BJ (cell line): Measurements from ENCODE around the gene LZTFL1. TPM values are rescaled to one million over a fixed set of nuclear protein-coding genes. Genes with fewer than 3 reads are reported as not detected.

Source experiments
- CTCF ChIA-PET: fragments of 350-600 bp; formaldehyde crosslinking; extraction: SDS; loops from one replicate; lab custom pipeline; 2021; ENCODE audit warnings: antibody characterized with exemption, inconsistent platforms; lab: Yijun Ruan, JAX
- POLR2A ChIA-PET: fragments of 300-600 bp; sonication (Branson Sonifier 250); formaldehyde crosslinking; extraction: SDS; loops from one replicate; lab custom pipeline; 2021; ENCODE audit warnings: antibody characterized with exemption; lab: Charles Lee
- DNase-seq: peaks from one replicate; pipeline ENCODE4 v3.0.0-alpha.2; 2011; ENCODE audit warnings: low read depth
- H3K27me3 ChIP-seq: 2 replicates; pipeline ENCODE4 v1.6.0; 2011; ENCODE audit warnings: low read length; ENCODE audit not compliant: control insufficient read depth, insufficient read depth
- H3K36me3 ChIP-seq: 2 replicates; pipeline ENCODE4 v1.5.1; 2011; ENCODE audit warnings: low read length; ENCODE audit not compliant: control insufficient read depth, insufficient read depth
- H3K4me3 ChIP-seq: 2 replicates; pipeline ENCODE4 v1.5.1; 2011; ENCODE audit warnings: low read depth, mild to moderate bottlenecking, control low read depth, low read length
- polyA plus RNA-seq: library from polyadenylated mRNA; depleted of rRNA; stranded (reverse); fragments of >200 nt; gene quantifications from 2 replicates; pipeline ENCODE4 v1.2.3, GENCODE V29; 2011
- TF ChIP-seq, protein P1 (sequence below): IDR thresholded peaks from 2 replicates; pipeline ENCODE4 v1.5.1; 2011; ENCODE audit warnings: low read depth, mild to moderate bottlenecking, control low read depth, inconsistent platforms, low read length, moderate library complexity; ENCODE audit not compliant: insufficient read depth

Gene LZTFL1
- polyA plus RNA-seq, 1 experiment, result 12.9 TPM

DNA sequence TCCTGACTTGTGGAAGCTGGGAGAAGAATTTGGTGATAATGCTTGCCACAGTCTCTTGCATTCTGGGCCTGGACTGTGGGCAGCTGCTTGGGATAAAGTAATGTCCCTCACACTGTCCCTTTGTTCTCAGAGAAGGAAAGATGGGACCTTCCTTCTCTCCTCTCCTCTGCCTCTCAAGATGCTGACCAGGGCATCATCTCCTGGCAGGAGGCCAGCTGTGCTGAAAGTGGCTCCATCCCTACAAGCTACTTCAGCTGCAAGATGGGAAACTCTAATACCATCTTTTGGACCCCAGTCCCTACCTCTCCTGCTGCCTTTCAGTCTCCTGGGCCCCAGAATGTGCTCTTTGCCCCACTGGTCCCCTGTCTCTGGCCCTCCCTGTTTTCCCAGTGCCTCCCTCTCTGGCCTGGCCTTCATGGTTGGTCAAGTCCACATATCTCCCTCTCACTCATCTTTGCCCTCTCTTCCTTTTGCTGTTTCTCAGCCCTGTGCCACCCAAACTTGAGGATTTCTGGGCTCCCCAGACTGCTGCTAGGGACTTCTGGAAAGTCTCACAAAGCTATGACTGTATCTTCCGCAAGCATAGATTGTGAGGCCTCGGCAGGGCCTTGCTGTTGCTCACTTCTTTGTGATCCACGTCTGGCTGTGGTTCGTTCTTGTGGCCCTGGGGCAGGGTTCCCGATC is 38.5 kb downstream of the LZTFL1 start:
- Histone ChIP-seq H3K36me3 (no peaks in the 10 kb centered on the region), H3K27me3 (peaks cover 16% of the 10 kb centered on the region), H3K4me3 (no peak overlapping the region)
- POLR2A ChIA-PET, result no interaction called here
- TF ChIP-seq, protein P1, sequence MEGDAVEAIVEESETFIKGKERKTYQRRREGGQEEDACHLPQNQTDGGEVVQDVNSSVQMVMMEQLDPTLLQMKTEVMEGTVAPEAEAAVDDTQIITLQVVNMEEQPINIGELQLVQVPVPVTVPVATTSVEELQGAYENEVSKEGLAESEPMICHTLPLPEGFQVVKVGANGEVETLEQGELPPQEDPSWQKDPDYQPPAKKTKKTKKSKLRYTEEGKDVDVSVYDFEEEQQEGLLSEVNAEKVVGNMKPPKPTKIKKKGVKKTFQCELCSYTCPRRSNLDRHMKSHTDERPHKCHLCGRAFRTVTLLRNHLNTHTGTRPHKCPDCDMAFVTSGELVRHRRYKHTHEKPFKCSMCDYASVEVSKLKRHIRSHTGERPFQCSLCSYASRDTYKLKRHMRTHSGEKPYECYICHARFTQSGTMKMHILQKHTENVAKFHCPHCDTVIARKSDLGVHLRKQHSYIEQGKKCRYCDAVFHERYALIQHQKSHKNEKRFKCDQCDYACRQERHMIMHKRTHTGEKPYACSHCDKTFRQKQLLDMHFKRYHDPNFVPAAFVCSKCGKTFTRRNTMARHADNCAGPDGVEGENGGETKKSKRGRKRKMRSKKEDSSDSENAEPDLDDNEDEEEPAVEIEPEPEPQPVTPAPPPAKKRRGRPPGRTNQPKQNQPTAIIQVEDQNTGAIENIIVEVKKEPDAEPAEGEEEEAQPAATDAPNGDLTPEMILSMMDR, result no peak
- CTCF ChIA-PET, result no interaction called here
- no peak for DNase-seq

DNA sequence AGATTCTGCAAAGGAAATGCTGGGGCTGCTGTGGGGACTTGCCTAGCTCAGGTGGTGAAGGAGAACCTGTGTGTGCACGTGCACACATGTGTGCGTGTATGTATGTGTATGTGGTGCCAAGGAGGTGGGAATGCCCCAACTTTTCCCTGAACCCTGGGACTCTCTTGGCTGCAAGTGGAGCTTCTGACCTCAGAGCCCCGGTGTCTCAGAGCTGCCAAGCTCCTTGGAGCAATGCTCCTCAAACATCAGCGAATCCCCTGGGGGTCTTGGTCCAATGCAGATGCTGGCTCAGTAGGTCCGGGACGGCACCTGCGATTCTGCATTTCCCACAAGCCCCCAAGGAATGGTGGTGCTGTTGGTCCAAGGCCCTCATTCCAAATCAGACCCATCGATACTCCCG is 39.8 kb downstream of the LZTFL1 start:
- Histone ChIP-seq H3K27me3 (peaks cover 21% of the 10 kb centered on the region), H3K4me3 (no peak overlapping the region), H3K36me3 (no peaks in the 10 kb centered on the region)
- ChIA-PET CTCF (interaction anchor here (1.2 kb wide), 1 partner anchor 40 kb away, joined by 4 read pairs; no protein-coding TSS in a partner anchor), POLR2A (no interaction called here)
- TF ChIP-seq, protein P1, result no peak
- DNase-seq, result no peak

DNA sequence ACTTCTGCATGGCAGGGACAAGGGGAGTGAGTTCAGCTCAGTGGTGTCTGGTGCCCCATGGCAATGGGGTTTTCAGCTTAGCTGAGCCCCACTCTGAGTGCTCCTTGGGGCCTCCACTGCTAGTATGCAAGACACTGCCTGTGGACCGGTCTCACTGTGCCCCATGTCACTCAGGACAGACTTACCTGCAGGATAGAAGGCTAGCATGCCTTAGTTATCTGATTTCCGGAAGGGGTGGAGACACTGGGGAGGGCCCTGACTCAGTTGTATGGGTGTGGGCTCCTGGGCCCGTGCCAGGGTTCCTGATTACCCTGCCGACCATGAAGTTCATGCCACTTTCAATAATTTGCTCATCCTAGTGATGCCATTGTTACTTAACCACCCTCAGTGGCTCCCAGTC is 41.3 kb downstream of the LZTFL1 start:
- no peak for DNase-seq
- Histone ChIP-seq H3K36me3 (no peaks in the 10 kb centered on the region), H3K4me3 (no peak overlapping the region), H3K27me3 (peaks cover 35% of the 10 kb centered on the region)
- ChIA-PET CTCF (interaction anchor here (1.3 kb wide), 1 partner anchor 13 kb away, joined by 3 read pairs; no protein-coding TSS in a partner anchor), POLR2A (no interaction called here)
- TF ChIP-seq, protein P1, result no peak

DNA sequence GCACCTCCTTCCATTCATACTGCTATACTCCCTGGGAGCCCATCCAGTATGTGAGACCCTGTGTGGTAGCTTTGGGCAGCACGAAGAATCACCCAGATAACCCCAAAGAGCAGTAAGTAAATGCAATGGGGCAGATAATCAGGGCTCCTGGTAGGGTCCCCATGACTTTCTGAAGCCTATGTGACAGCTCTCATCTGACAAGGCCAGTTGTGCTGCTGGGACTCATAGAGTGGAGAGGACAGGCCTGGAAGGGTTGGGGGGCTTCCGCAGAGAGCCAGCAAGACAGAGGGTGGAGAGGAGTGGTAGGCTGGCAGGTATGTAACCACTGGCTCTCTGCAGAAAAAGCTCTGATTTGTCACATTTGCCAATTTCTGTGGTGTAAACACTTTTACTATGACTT is 42.3 kb downstream of the LZTFL1 start:
- TF ChIP-seq, protein P1, result no peak
- Histone ChIP-seq H3K27me3 (peaks cover 41% of the 10 kb centered on the region), H3K36me3 (no peaks in the 10 kb centered on the region), H3K4me3 (no peak overlapping the region)
- DNase-seq, result no peak
- CTCF ChIA-PET, result interaction anchor here (1.3 kb wide), 1 partner anchor 14 kb away, joined by 3 read pairs; no protein-coding TSS in a partner anchor
- POLR2A ChIA-PET, result no interaction called here

DNA sequence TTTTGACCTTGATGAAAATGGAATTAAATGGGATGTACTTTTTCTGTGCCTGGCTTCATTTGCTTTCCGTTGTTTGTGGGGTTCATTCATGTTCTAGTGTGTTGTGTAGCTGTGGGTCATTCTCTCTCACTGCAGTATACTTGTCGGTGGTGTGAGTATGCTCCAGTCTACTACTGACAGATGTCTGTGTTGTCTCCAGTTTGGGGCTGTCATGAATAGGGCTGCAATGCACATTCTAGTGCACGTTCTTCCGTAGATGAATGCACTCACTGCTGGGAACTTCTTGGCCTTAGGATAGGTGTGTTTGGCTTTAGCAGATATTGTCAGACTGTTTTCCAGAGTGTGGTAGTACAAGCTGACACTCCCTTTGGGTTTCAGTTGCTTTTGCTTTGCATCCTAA is 43.9 kb downstream of the LZTFL1 start:
- TF ChIP-seq, protein P1, result no peak
- Histone ChIP-seq H3K4me3 (no peak overlapping the region), H3K36me3 (no peaks in the 10 kb centered on the region), H3K27me3 (peaks cover 50% of the 10 kb centered on the region)
- no peak for DNase-seq
- ChIA-PET CTCF (no interaction called here), POLR2A (no interaction called here)
